DND-41 (cell line): ENCODE measurements around the gene STRN.
A peak's percentile ranks its signal among the peaks of the same experiment; 100 is the strongest.
"Not testable (repeated sequence)": the region's sequence is repeated elsewhere in the genome, so short reads cannot be mapped to it uniquely, and the experiment has no call there.

Experiments
- ATAC-seq: fragments of 200-7000 bp; cut with Tn5 transposase; 3 replicates; pipeline ENCODE4 v1.9.1; 2021; ENCODE audit warnings: low read depth; ENCODE audit not compliant: insufficient read depth
- DNase-seq: peaks from one replicate; pipeline ENCODE4 v3.0.0-alpha.2; 2020
- H2AFZ ChIP-seq: 2 replicates; pipeline ENCODE4 v1.6.0; 2012; ENCODE audit warnings: low read depth, low read length
- H3K27ac ChIP-seq: 2 replicates; pipeline ENCODE4 v1.5.1; 2012; ENCODE audit warnings: low read length, inconsistent platforms
- H3K27me3 ChIP-seq: fragments of 200-600 bp; sonication (generic); 2 replicates; pipeline ENCODE4 v1.6.0; 2012; ENCODE audit warnings: low read length, mild to moderate bottlenecking, inconsistent platforms; ENCODE audit not compliant: insufficient read depth, poor library complexity
- H3K36me3 ChIP-seq: 2 replicates; pipeline ENCODE4 v1.5.1; 2012; ENCODE audit warnings: low read length, inconsistent platforms; ENCODE audit not compliant: insufficient read depth
- H3K4me1 ChIP-seq: 2 replicates; pipeline ENCODE4 v1.5.1; 2012; ENCODE audit warnings: mild to moderate bottlenecking, low read length; ENCODE audit not compliant: insufficient read depth
- H3K4me2 ChIP-seq: 2 replicates; pipeline ENCODE4 v1.6.0; 2012; ENCODE audit warnings: mild to moderate bottlenecking, moderate library complexity, low read length, inconsistent platforms; ENCODE audit not compliant: insufficient read depth
- H3K4me3 ChIP-seq, 2 experiments: fragments of 200-600 bp in 1 of 2; shearing (Covaris generic) in 1 of 2; 2 replicates each; pipeline ENCODE4 v1.5.1; 2012 to 2016; ENCODE audit warnings: inconsistent platforms in 2 of 2, low read length in 2 of 2, mild to moderate bottlenecking in 2 of 2, low read depth in 1 of 2, moderate library complexity in 1 of 2
- H3K79me2 ChIP-seq: 2 replicates; pipeline ENCODE4 v1.6.0; 2012; ENCODE audit warnings: low read length, inconsistent platforms; ENCODE audit not compliant: insufficient read depth
- H3K9ac ChIP-seq: 2 replicates; pipeline ENCODE4 v1.6.0; 2012; ENCODE audit warnings: low read depth, mild to moderate bottlenecking, inconsistent platforms, low read length, moderate library complexity
- H3K9me3 ChIP-seq: 2 replicates; pipeline ENCODE4 v1.5.1; 2012; ENCODE audit warnings: low read length, moderate library complexity, mild to moderate bottlenecking, inconsistent platforms; ENCODE audit not compliant: insufficient read depth, severe bottlenecking
- H4K20me1 ChIP-seq: 2 replicates; pipeline ENCODE4 v1.6.0; 2012; ENCODE audit warnings: low read length; ENCODE audit not compliant: insufficient read depth
- EZH2 ChIP-seq: IDR thresholded peaks from 3 replicates; pipeline ENCODE4 v1.6.1; 2012; ENCODE audit warnings: borderline replicate concordance, low read depth, mild to moderate bottlenecking, moderate library complexity, low read length, inconsistent platforms; ENCODE audit not compliant: severe bottlenecking
- TF ChIP-seq, protein P1 (sequence below): IDR thresholded peaks from 2 replicates; pipeline ENCODE4 v1.5.1; 2012; ENCODE audit warnings: borderline replicate concordance, low read length, moderate library complexity, mild to moderate bottlenecking; ENCODE audit not compliant: poor library complexity, severe bottlenecking; ENCODE audit errors: extremely low read depth

The STRN gene

DNA sequence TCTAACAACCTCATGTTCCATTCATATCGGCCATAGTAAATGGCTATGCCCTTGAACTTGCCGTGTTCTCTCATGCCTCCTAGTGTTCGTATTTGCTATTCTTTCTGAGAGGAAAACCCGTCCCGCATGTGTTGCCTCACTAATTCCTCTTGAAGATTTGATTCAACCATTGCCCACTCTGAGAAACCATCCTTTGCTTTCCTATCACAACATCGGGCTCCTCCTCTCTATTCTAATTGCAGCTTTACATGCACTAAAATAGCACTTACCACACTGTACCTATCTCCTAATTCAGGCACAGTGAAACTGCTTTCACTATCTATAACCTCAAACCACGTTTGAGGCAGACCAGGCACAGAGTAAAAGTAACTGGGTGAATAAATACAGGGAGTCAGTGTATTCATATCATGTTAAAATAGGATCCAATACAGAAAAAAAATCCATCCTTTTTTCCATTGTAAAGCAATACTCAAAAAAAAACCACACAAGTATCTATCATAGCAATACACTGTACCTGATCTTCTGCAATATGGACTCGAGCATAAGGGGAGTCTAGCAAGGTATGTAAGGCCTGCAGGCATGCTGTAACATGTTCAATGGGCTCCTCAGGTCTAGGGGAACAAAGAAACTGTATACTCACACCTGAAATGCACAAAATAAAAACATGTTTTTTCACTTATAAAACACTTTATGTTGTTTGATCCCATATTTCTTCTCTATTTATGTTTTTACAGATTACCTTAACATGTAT lies 39.0 kb upstream of the STRN start:
- Histone ChIP-seq H3K79me2 (no peaks in the 10 kb centered on the region), H3K4me2 (no peak overlapping the region), H3K27ac (no peak overlapping the region), H3K9me3 (no peaks in the 10 kb centered on the region), H3K36me3 (peaks cover 40% of the 10 kb centered on the region), H3K27me3 (no peaks in the 10 kb centered on the region), H3K4me1 (no peaks in the 10 kb centered on the region), H3K9ac (no peak overlapping the region), H4K20me1 (no peaks in the 10 kb centered on the region), H3K4me3 (no peak overlapping the region), H2AFZ (no peak overlapping the region)
- TF ChIP-seq EZH2 = no peak
- TF ChIP-seq, protein P1, sequence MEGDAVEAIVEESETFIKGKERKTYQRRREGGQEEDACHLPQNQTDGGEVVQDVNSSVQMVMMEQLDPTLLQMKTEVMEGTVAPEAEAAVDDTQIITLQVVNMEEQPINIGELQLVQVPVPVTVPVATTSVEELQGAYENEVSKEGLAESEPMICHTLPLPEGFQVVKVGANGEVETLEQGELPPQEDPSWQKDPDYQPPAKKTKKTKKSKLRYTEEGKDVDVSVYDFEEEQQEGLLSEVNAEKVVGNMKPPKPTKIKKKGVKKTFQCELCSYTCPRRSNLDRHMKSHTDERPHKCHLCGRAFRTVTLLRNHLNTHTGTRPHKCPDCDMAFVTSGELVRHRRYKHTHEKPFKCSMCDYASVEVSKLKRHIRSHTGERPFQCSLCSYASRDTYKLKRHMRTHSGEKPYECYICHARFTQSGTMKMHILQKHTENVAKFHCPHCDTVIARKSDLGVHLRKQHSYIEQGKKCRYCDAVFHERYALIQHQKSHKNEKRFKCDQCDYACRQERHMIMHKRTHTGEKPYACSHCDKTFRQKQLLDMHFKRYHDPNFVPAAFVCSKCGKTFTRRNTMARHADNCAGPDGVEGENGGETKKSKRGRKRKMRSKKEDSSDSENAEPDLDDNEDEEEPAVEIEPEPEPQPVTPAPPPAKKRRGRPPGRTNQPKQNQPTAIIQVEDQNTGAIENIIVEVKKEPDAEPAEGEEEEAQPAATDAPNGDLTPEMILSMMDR = peak; percentile 44
- ATAC-seq (peak; percentile 78), DNase-seq (no peak)

DNA sequence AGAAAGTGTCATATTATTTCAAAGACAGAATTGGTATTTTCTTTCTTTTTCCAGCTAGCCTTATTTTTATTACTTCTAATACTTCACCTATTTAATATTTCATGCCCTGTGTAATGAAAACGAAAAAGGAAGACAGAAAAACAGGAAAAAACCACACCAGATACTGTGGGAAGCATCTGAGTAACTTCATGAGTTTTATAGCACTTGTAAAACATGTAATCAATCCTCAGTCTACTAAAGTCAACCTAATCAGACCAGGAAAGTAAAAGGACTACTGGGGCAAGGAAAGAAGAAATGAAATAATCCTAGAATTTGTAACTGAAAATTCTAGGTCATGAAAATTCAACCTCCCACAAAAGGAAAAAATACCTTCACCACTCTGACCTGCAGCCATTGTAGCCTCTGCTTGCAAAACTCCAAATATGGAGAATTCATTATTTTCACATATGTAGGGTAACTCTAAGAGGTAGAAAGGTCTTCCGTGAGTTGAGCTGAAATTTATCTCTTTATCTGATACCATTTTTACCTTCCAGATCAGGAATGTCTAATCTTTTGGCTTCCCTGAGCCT lies 34.7 kb upstream of the STRN start:
- H3K9ac ChIP-seq = no peak overlapping the region
- no peaks in the 10 kb centered on the region for H3K9me3 ChIP-seq
- H4K20me1 ChIP-seq = no peaks in the 10 kb centered on the region
- no peak overlapping the region for H2AFZ ChIP-seq
- H3K4me2 ChIP-seq = no peak overlapping the region
- no peaks in the 10 kb centered on the region for H3K79me2 ChIP-seq
- peaks cover 51% of the 10 kb centered on the region for H3K36me3 ChIP-seq
- H3K4me3 ChIP-seq = no peak overlapping the region
- H3K4me1 ChIP-seq = no peaks in the 10 kb centered on the region
- H3K27me3 ChIP-seq = no peaks in the 10 kb centered on the region
- no peak for DNase-seq
- TF ChIP-seq, protein P1 = no peak
- TF ChIP-seq EZH2 = no peak
- ATAC-seq = no peak
- H3K27ac ChIP-seq = no peak overlapping the region

DNA sequence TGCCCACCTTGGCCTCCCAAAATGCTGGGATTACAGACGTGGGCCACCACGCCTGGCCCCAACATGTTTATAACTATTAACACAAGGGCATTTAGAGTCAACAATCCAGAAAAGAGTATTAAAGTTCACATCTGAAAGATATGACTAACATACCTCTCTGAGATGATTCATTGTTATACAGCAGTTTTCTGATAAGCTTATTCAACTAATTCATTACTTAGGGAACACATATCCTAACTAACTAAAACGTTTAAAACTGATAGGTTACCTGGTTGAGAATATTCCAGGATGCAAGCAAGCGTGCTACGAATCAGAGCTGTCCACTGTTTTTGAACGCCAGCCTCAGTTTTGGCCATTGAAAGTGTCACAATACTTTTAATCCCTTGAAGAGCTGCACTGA lies 34.0 kb upstream of the STRN start:
- no peaks in the 10 kb centered on the region for H4K20me1 ChIP-seq
- no peaks in the 10 kb centered on the region for H3K9me3 ChIP-seq
- no peak overlapping the region for H3K4me3 ChIP-seq
- H3K36me3 ChIP-seq = peaks cover 44% of the 10 kb centered on the region
- no peak overlapping the region for H3K4me2 ChIP-seq
- DNase-seq (no peak), ATAC-seq (no peak)
- H3K4me1 ChIP-seq = no peaks in the 10 kb centered on the region
- TF ChIP-seq EZH2 = no peak
- TF ChIP-seq, protein P1 = no peak
- H2AFZ ChIP-seq = no peak overlapping the region
- no peak overlapping the region for H3K9ac ChIP-seq
- H3K27me3 ChIP-seq = no peaks in the 10 kb centered on the region
- no peak overlapping the region for H3K27ac ChIP-seq
- no peaks in the 10 kb centered on the region for H3K79me2 ChIP-seq

DNA sequence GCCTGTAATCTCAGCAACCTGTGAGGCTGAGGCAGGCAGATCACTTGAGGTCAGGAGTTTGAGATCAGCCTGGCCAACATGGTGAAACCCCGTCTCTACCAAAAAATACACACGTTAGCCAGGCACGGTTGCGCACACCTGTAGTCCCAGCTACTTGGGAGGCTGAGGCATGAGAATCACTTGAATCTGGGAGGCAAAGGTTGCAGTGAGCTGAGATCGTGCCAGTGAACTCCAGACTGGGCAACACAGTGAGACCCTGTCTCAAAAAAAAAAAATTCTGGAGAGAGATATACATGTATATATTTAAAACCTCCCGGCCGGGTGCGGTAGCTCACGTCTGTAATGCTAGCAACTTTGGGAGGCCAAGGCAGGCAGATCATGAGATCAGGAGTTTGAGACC lies 33.1 kb upstream of the STRN start:
- not testable (repeated sequence) for H3K9ac ChIP-seq, H2AFZ ChIP-seq, H3K9me3 ChIP-seq, H4K20me1 ChIP-seq, H3K27me3 ChIP-seq, H3K4me3 ChIP-seq, H3K79me2 ChIP-seq, H3K4me1 ChIP-seq, DNase-seq, H3K4me2 ChIP-seq, H3K27ac ChIP-seq, ATAC-seq
- H3K36me3 ChIP-seq = peaks cover 36% of the 10 kb centered on the region
